HG02870 (cell line): Measurements from ENCODE around the gene ABCD2.
"Not testable (repeated sequence)": the region's sequence is repeated elsewhere in the genome, so short reads cannot be mapped to it uniquely, and the experiment has no call there.

Experiments used
- ATAC-seq: cut with Tn5 transposase; IDR thresholded peaks from one replicate; pipeline ENCODE4 v1.9.1; 2021; ENCODE audit warnings: mild to moderate bottlenecking, moderate library complexity; ENCODE audit not compliant: unreplicated experiment

ABCD2 gene

DNA sequence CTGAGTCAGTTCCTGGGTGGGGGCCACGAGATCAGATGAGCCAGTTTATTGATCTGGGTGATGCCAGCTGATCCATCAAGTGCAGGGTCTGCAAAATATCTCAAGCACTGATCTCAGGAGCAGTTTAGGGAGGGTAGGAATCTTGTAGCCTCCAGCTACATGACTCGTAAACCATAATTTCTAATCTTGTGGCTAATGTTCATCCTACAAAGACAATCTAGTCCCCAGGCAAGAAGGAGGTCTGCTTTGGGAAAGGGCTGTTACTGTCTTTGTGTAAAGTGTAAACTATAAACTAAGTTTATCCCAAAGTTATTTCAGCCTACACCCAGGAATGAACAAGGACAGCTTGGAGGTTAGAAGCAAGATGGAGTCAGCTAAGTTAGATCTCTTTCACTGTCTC lies 75.4 kb downstream of the ABCD2 start:
- ATAC-seq = not testable (repeated sequence)

DNA sequence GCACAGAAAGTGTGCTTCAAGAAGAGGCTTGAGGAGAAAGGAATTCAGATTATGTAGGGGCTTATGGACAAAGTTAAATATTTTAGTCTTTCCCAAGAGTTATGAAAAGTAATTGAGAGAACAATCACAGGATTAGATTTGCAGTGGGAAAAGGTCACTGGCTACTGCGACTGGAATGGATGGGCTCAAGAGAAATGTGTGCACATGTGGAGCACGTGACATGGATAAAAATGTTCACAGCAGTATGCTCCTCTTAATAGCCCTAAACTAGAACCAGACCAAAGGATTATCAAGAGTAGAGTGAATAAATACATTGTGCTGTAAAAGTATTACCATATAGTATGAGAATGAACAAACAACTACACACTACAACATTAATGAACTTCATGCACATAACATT lies 78.1 kb downstream of the ABCD2 start:
- ATAC-seq = no peak

- ATAC-seq = no peak
Observed at GRCh38 chr12:39538679-39539104, 80.9 kb downstream of the ABCD2 start.

GRCh38 chr12:39533951-39534350 lies 85.7 kb downstream of the ABCD2 start:
- no peak for ATAC-seq

GRCh38 chr12:39532448-39532847 lies 87.2 kb downstream of the ABCD2 start:
- ATAC-seq = no peak

- no peak for ATAC-seq
Observed at GRCh38 chr12:39526974-39527373, 92.6 kb downstream of the ABCD2 start.

DNA sequence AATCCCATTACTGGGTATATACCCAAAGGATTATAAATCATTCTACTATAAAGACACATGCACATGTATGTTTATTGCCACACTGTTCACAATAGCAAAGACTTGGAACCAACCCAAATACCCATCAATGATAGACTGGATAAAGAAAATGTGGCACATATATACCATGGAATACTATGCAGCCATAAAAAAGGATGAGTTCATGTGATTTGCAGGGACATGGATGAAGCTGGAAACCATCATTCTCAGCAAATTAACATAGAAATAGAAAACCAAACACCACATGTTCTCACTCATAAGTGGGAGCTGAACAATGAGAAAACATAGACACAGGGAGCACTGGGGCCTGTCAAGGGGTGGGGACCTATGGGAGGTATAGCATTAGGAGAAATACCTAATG lies 97.4 kb downstream of the ABCD2 start:
- not testable (repeated sequence) for ATAC-seq

GRCh38 chr12:39510001-39510400 lies 109.6 kb downstream of the ABCD2 start:
- ATAC-seq = no peak

GRCh38 chr12:39505554-39505953 lies 114.0 kb downstream of the ABCD2 start:
- ATAC-seq = no peak

DNA sequence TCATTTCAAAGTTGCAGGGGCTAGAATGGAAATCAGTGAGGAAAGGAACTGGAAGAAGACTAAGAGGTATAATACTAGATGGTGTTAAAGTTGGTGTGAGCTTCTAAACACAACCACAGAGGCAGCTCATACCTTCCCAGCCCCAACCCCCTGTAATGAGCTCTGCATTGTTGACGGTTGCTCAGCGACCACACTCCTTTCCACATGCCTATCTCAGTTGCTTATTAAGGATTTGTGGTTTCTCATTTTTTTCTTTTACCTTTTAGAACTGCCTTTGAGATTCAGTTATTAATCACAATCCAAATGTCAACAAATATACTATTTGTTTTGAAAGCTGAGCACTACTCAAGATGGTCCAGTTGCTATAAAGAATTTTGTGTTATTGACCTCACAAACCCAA lies 114.6 kb downstream of the ABCD2 start:
- ATAC-seq = no peak

DNA sequence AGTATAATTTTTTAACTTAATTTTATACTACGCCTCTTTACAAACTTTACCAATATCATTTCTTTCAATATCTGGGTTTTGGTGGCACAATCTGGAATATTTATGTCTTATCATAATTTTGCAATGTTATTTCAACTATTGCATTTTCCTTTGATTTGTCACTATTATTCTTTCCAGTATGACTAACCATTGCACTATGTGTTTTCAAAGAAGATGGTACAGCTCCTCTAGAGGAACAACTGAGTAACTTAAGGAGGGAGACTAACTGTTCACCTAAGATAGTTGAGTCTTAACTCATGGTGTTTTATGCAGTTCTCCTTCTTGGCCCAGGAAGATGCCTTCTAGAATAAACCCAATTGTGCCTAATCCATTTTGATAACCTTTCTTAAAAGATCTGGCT lies 116.2 kb downstream of the ABCD2 start:
- ATAC-seq = no peak

GRCh38 chr12:39502726-39503125 lies 116.9 kb downstream of the ABCD2 start:
- ATAC-seq = no peak
